ENCODE measurements around the gene TMIGD2. TPM values are rescaled to one million over a fixed set of nuclear protein-coding genes. Genes with fewer than 3 reads are reported as not detected.

Gene TMIGD2
- total RNA-seq, 1 experiment from 2014 or later: not detected

- Histone ChIP-seq H3K9me3 (no peaks in the 10 kb centered on the region), H3K4me3 (ENCODE audit: low read depth, low read length) (no peak overlapping the region), H3K27me3 (replicated peaks; ENCODE audit: control insufficient read depth, insufficient read depth, low read length) (no peaks in the 10 kb centered on the region), H3K36me3 (ENCODE audit: control insufficient read depth, insufficient read depth, low read length) (peaks cover 2% of the 10 kb centered on the region), H3K4me1 (no peaks in the 10 kb centered on the region)
- Mint-ChIP-seq H3K9me3 (ENCODE audit: unreplicated experiment) (no peaks in the 10 kb centered on the region), H3K27ac (ENCODE audit: unreplicated experiment) (no peak overlapping the region), H3K27me3 (ENCODE audit: insufficient read depth, unreplicated experiment) (no peaks in the 10 kb centered on the region), H3K36me3 (ENCODE audit: insufficient read depth, unreplicated experiment) (peaks cover 10% of the 10 kb centered on the region), H3K4me1 (ENCODE audit: low read depth, unreplicated experiment) (no peaks in the 10 kb centered on the region), H3K4me3 (ENCODE audit: unreplicated experiment) (no peak overlapping the region)
- peak; percentile 62 to 70 for DNase-seq
- TF ChIP-seq CTCF (IDR thresholded peaks at IDR 0.05; ENCODE audit: insufficient read depth in 1 of 2, low read depth in 1 of 2, low read length in 1 of 2, severe bottlenecking in 1 of 2, unreplicated experiment in 1 of 2): peak; percentile 81 to 95
- POLR2A ChIA-PET: interaction anchor here (1.0 kb wide), 1 partner anchor 75 kb away, joined by 3 read pairs; no protein-coding TSS in a partner anchor
- BruUV-seq (replicated peaks): no TSS peak
- CTCF ChIA-PET: interaction anchor here (0.6 to 2.8 kb wide), 22 partner anchors 8 to 258 kb away, joined by 3 to 45 read pairs (median 4); partner anchors contain the start of genes CHAF1A, MPND, SH3GL1 and SHD
- intact Hi-C loops (cut with micrococcal nuclease; ENCODE audit: unreplicated experiment): loop anchor here (1.0 kb wide), 1 partner anchor 85 kb away; no protein-coding TSS in a partner anchor
Measured at GRCh38 chr19:4267101-4267900, 34.9 kb downstream of the TMIGD2 start.

- H3K4me1 Mint-ChIP-seq (ENCODE audit: low read depth, unreplicated experiment): no peaks in the 10 kb centered on the region
- H3K27me3 Mint-ChIP-seq (ENCODE audit: insufficient read depth, unreplicated experiment): no peaks in the 10 kb centered on the region
- TF ChIP-seq CTCF (IDR thresholded peaks at IDR 0.05; ENCODE audit: insufficient read depth in 1 of 2, low read depth in 1 of 2, low read length in 1 of 2, severe bottlenecking in 1 of 2, unreplicated experiment in 1 of 2): no peak
- H3K27ac Mint-ChIP-seq (ENCODE audit: unreplicated experiment): no peak overlapping the region
- no TSS peak for BruUV-seq (replicated peaks)
- H3K36me3 ChIP-seq (ENCODE audit: control insufficient read depth, insufficient read depth, low read length): peaks cover 2% of the 10 kb centered on the region
- no peak for DNase-seq
- no peak overlapping the region for H3K4me3 Mint-ChIP-seq (ENCODE audit: unreplicated experiment)
- intact Hi-C loops (cut with micrococcal nuclease; ENCODE audit: unreplicated experiment): no loop called here
- no peaks in the 10 kb centered on the region for H3K4me1 ChIP-seq
- no peaks in the 10 kb centered on the region for H3K9me3 ChIP-seq
- H3K4me3 ChIP-seq (ENCODE audit: low read depth, low read length): no peak overlapping the region
- no peaks in the 10 kb centered on the region for H3K9me3 Mint-ChIP-seq (ENCODE audit: unreplicated experiment)
- H3K27me3 ChIP-seq (replicated peaks; ENCODE audit: control insufficient read depth, insufficient read depth, low read length): no peaks in the 10 kb centered on the region
- H3K36me3 Mint-ChIP-seq (ENCODE audit: insufficient read depth, unreplicated experiment): peaks cover 13% of the 10 kb centered on the region
- CTCF ChIA-PET: interaction anchor here (0.6 to 2.8 kb wide), 16 partner anchors 9 to 259 kb away, joined by 3 to 45 read pairs (median 4); partner anchors contain the start of genes CHAF1A, MPND, SH3GL1 and STAP2
- POLR2A ChIA-PET: interaction anchor here (1.0 kb wide), 1 partner anchor 76 kb away, joined by 3 read pairs; no protein-coding TSS in a partner anchor
Measured at GRCh38 chr19:4266253-4267000, 35.8 kb downstream of the TMIGD2 start.

GRCh38 chr19:4264812-4265211, 37.4 kb downstream of the TMIGD2 start:
- Mint-ChIP-seq H3K9me3 (ENCODE audit: unreplicated experiment) (no peaks in the 10 kb centered on the region), H3K4me3 (ENCODE audit: unreplicated experiment) (no peak overlapping the region), H3K4me1 (ENCODE audit: low read depth, unreplicated experiment) (no peaks in the 10 kb centered on the region), H3K27me3 (ENCODE audit: insufficient read depth, unreplicated experiment) (no peaks in the 10 kb centered on the region), H3K27ac (ENCODE audit: unreplicated experiment) (no peak overlapping the region), H3K36me3 (ENCODE audit: insufficient read depth, unreplicated experiment) (peaks cover 17% of the 10 kb centered on the region)
- ChIA-PET CTCF (no interaction called here), POLR2A (no interaction called here)
- no peaks in the 10 kb centered on the region for H3K4me1 ChIP-seq
- intact Hi-C loops (cut with micrococcal nuclease; ENCODE audit: unreplicated experiment): no loop called here
- DNase-seq: no peak
- no peaks in the 10 kb centered on the region for H3K27me3 ChIP-seq (replicated peaks; ENCODE audit: control insufficient read depth, insufficient read depth, low read length)
- no TSS peak for BruUV-seq (replicated peaks)
- no peak for TF ChIP-seq CTCF (IDR thresholded peaks at IDR 0.05; ENCODE audit: insufficient read depth in 1 of 2, low read depth in 1 of 2, low read length in 1 of 2, severe bottlenecking in 1 of 2, unreplicated experiment in 1 of 2)
- peaks cover 2% of the 10 kb centered on the region for H3K36me3 ChIP-seq (ENCODE audit: control insufficient read depth, insufficient read depth, low read length)
- H3K9me3 ChIP-seq: no peaks in the 10 kb centered on the region
- H3K4me3 ChIP-seq (ENCODE audit: low read depth, low read length): no peak overlapping the region

All from Caco-2 (cell line).